B cell (primary cell): Measurements from ENCODE around the gene SAXO1. TPM values are rescaled to one million over a fixed set of nuclear protein-coding genes. Genes with fewer than 3 reads are reported as not detected.

Experiments used
- ATAC-seq: fragments of 200-7000 bp; cut with Tn5 transposase; one replicate; pipeline ENCODE4 v1.10.0; 2021; ENCODE audit warnings: low read depth, mild to moderate bottlenecking, moderate number of reproducible peaks, moderate library complexity
- CTCF ChIA-PET: fragments of 350-600 bp; sonication (Branson Sonifier 250); formaldehyde crosslinking; loops from one replicate; lab custom pipeline; 2021; ENCODE audit warnings: antibody characterized with exemption, inconsistent platforms; lab: Charles Lee
- POLR2A ChIA-PET: fragments of 350-600 bp; sonication (Branson Sonifier 250); formaldehyde crosslinking; loops from one replicate; lab custom pipeline; 2021; ENCODE audit warnings: antibody characterized with exemption; lab: Charles Lee
- DNase-seq: peaks from one replicate; pipeline ENCODE4 v3.0.0; 2013
- H2AFZ ChIP-seq: 2 replicates; pipeline ENCODE4 v1.6.1; 2012; ENCODE audit warnings: mild to moderate bottlenecking, low read depth, low read length; ENCODE audit not compliant: insufficient read depth, poor library complexity, severe bottlenecking
- H3K27ac ChIP-seq, 2 donors: 1 replicate in 1 of 2; 2 replicates in 1 of 2; pipeline ENCODE4 v1.5.1; 2012 to 2013; ENCODE audit warnings: low read length in 2 of 2, mild to moderate bottlenecking in 2 of 2, moderate library complexity in 1 of 2
- H3K27me3 ChIP-seq, 4 experiments: fragments of 200-600 bp in 1 of 4; sonication (generic) in 1 of 4; replicated peaks in 1 of 4; 1 replicate in 2 of 4; 2 replicates in 2 of 4; pipeline versions ENCODE4 v1.6.1 to v1.7.0; 2013 to 2016; ENCODE audit warnings: low read length in 3 of 4, mild to moderate bottlenecking in 2 of 4, mixed read lengths in 1 of 4, moderate library complexity in 1 of 4; ENCODE audit not compliant: insufficient read depth in 4 of 4, control insufficient read depth in 3 of 4; ENCODE audit errors: control extremely low read depth in 1 of 4
- H3K36me3 ChIP-seq, 2 experiments: replicated peaks in 1 of 2; 1 replicate in 1 of 2; 2 replicates in 1 of 2; pipeline versions ENCODE4 v1.6.1 to v1.7.1; 2013; ENCODE audit warnings: low read length in 1 of 2; ENCODE audit not compliant: insufficient read depth in 2 of 2, control insufficient read depth in 1 of 2; ENCODE audit errors: control extremely low read depth in 1 of 2, extremely low read depth in 1 of 2
- H3K4me1 ChIP-seq, 2 donors: fragments of 200-600 bp in 1 of 2; sonication (generic) in 1 of 2; 1 replicate in 1 of 2; 2 replicates in 1 of 2; pipeline versions ENCODE4 v1.5.1 to v1.6.1; 2013 to 2017; ENCODE audit warnings: low read length in 2 of 2; ENCODE audit not compliant: control insufficient read depth in 2 of 2, insufficient read depth in 2 of 2
- H3K4me2 ChIP-seq: replicated peaks from 2 replicates; pipeline ENCODE3; 2012; ENCODE audit warnings: mild to moderate bottlenecking, low read depth, low read length; ENCODE audit not compliant: poor library complexity, severe bottlenecking
- H3K4me3 ChIP-seq, 5 experiments: fragments of 200-600 bp in 1 of 5; sonication (generic) in 1 of 5; 1 replicate in 3 of 5; 2 replicates in 2 of 5; pipeline versions ENCODE4 v1.5.1 to v1.7.0; 2011 to 2016; ENCODE audit warnings: low read length in 4 of 5, mild to moderate bottlenecking in 4 of 5, low read depth in 2 of 5, control low read depth in 1 of 5, moderate library complexity in 1 of 5; ENCODE audit not compliant: insufficient read depth in 1 of 5; ENCODE audit errors: control extremely low read depth in 1 of 5, extremely low read depth in 1 of 5
- H3K79me2 ChIP-seq: fragments of 200-600 bp; sonication (generic); one replicate; pipeline ENCODE4 v1.6.0; 2016; ENCODE audit warnings: low read length; ENCODE audit not compliant: control insufficient read depth, insufficient read depth
- H3K9ac ChIP-seq: fragments of 200-600 bp; sonication (generic); 2 replicates; pipeline ENCODE4 v1.6.1; 2017; ENCODE audit warnings: mild to moderate bottlenecking, low read length, moderate library complexity
- H3K9me3 ChIP-seq, 3 donors: one replicate each; pipeline versions ENCODE4 v1.6.1 to v1.7.1; 2013; ENCODE audit warnings: low read length in 2 of 3; ENCODE audit not compliant: control insufficient read depth in 2 of 3, insufficient read depth in 1 of 3; ENCODE audit errors: control extremely low read depth in 1 of 3
- H4K20me1 ChIP-seq: 2 replicates; pipeline ENCODE4 v1.6.0; 2012; ENCODE audit warnings: mild to moderate bottlenecking, low read length; ENCODE audit not compliant: insufficient read depth, control insufficient read depth, poor library complexity, severe bottlenecking
- H3K27ac Mint-ChIP-seq: one replicate; pipeline ENCODE4 v1.8.0; 2021; ENCODE audit warnings: mixed read lengths
- H3K27me3 Mint-ChIP-seq: one replicate; pipeline ENCODE4 v1.8.0; 2021; ENCODE audit warnings: mixed read lengths
- H3K4me1 Mint-ChIP-seq: one replicate; pipeline ENCODE4 v1.8.0; 2021; ENCODE audit warnings: mixed read lengths
- H3K4me3 Mint-ChIP-seq: one replicate; pipeline ENCODE4 v1.8.0; 2021; ENCODE audit warnings: mixed read lengths
- H3K9me3 Mint-ChIP-seq: one replicate; pipeline ENCODE4 v1.8.0; 2022; ENCODE audit warnings: mixed read lengths; ENCODE audit not compliant: insufficient read depth
- EZH2 ChIP-seq: IDR thresholded peaks from 2 replicates; pipeline ENCODE4 v1.6.1; 2012; ENCODE audit warnings: borderline replicate concordance, low read depth, mild to moderate bottlenecking, moderate library complexity, low read length; ENCODE audit not compliant: insufficient read depth, poor library complexity, severe bottlenecking
- WGBS: methylation state at CpG from one replicate; pipeline ENCODE4 v1.1.5; 2013; ENCODE audit warnings: missing lambda C conversion rate; ENCODE audit not compliant: insufficient coverage; 5-methylcytosine and 5-hydroxymethylcytosine counted together
- intact Hi-C: fragments of 100-400 bp; cut with micrococcal nuclease; formaldehyde crosslinking; loops from one replicate; pipeline ENCODE4 v1.10.0; 2022
- polyA plus RNA-seq: library from polyadenylated mRNA; depleted of rRNA; stranded (reverse); fragments of >200 nt; gene quantifications from 2 replicates; pipeline ENCODE4 v1.2.3, GENCODE V29; 2012
- total RNA-seq, 2 donors: library from RNA; stranded (reverse); fragments of 120-200 nt in 1 of 2; gene quantifications; 1 replicate in 1 of 2; 2 replicates in 1 of 2; pipeline versions ENCODE4 v1.2.3 to v1.2.4, GENCODE V29; 2013 to 2022
- TF ChIP-seq, protein P1 (sequence below): fragments of 200-600 bp; IDR thresholded peaks from one replicate; pipeline ENCODE4 v1.8.0; 2022; ENCODE audit warnings: antibody characterized with exemption, mild to moderate bottlenecking

Gene SAXO1
- total and polyA plus RNA-seq, 2 donors (not counting 1 experiment from before 2014, with no cell fraction given): 0.01 TPM; not detected in 1

DNA sequence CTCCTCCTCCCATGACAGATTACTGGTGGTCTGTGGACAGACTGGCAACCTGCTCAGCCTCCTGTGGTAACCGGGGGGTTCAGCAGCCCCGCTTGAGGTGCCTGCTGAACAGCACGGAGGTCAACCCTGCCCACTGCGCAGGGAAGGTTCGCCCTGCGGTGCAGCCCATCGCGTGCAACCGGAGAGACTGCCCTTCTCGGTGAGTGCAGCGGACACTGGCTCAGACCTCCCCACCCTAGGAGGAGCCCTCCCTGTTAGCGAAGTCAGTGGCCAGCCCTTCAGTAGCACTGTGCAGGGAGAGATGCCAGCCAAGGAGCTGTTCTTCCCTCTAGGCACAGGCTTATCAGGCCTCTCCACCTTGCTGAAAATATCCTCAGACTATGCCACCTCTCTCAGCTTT is 143.5 kb downstream of the SAXO1 start:
- DNase-seq (no peak), ATAC-seq (no peak)
- no peaks in the 10 kb centered on the region for H3K4me1 Mint-ChIP-seq
- Histone ChIP-seq H3K9ac (no peak overlapping the region), H3K4me3 (no peak overlapping the region), H3K9me3 (peaks cover 0 to 6% (median 0%) of the 10 kb centered on the region in 3 donors), H3K4me1 (no peaks in the 10 kb centered on the region), H2AFZ (no peak overlapping the region), H3K27me3 (no peaks in the 10 kb centered on the region), H3K79me2 (no peaks in the 10 kb centered on the region), H4K20me1 (no peaks in the 10 kb centered on the region), H3K27ac (no peak overlapping the region), H3K36me3 (no peaks in the 10 kb centered on the region), H3K4me2 (no peak overlapping the region)
- ChIA-PET POLR2A (no interaction called here), CTCF (no interaction called here)
- TF ChIP-seq, protein P1, sequence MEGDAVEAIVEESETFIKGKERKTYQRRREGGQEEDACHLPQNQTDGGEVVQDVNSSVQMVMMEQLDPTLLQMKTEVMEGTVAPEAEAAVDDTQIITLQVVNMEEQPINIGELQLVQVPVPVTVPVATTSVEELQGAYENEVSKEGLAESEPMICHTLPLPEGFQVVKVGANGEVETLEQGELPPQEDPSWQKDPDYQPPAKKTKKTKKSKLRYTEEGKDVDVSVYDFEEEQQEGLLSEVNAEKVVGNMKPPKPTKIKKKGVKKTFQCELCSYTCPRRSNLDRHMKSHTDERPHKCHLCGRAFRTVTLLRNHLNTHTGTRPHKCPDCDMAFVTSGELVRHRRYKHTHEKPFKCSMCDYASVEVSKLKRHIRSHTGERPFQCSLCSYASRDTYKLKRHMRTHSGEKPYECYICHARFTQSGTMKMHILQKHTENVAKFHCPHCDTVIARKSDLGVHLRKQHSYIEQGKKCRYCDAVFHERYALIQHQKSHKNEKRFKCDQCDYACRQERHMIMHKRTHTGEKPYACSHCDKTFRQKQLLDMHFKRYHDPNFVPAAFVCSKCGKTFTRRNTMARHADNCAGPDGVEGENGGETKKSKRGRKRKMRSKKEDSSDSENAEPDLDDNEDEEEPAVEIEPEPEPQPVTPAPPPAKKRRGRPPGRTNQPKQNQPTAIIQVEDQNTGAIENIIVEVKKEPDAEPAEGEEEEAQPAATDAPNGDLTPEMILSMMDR: no peak
- TF ChIP-seq EZH2: no peak
- H3K4me3 Mint-ChIP-seq: no peak overlapping the region
- intact Hi-C loops: no loop called here
- no peak overlapping the region for H3K27ac Mint-ChIP-seq
- H3K27me3 Mint-ChIP-seq: peaks cover 10% of the 10 kb centered on the region
- WGBS: 98% methylated on average over 11 of the region's 12 CpGs
- H3K9me3 Mint-ChIP-seq: peaks cover under 1% of the 10 kb centered on the region

DNA sequence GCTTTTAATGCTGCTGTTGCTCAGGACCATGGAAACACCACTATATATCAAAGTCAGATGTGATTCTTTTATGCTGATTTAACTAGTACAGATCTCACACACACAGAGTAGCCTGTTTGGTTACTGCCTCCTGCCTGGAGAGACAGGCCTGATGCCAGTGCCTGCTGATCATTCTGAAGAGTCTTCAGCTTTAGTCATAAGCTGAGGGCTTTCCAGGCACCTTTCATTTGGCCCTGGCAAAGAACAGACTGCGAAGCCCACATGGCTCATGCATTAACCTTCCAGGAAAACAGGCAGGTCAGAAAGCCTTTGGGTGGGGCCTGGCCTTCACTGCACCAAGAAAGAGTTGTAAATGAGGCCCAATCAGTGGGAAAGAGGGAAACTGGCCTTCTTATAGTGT is 144.7 kb downstream of the SAXO1 start:
- H2AFZ ChIP-seq: no peak overlapping the region
- H3K4me2 ChIP-seq: no peak overlapping the region
- no peak overlapping the region for H3K4me3 ChIP-seq
- H3K9me3 ChIP-seq: peaks cover 0 to 6% (median 0%) of the 10 kb centered on the region in 3 donors
- H3K4me1 ChIP-seq: no peaks in the 10 kb centered on the region
- TF ChIP-seq, protein P1: no peak
- TF ChIP-seq EZH2: no peak
- intact Hi-C loops: no loop called here
- no peaks in the 10 kb centered on the region for H3K27me3 ChIP-seq
- no peaks in the 10 kb centered on the region for H4K20me1 ChIP-seq
- H3K36me3 ChIP-seq: no peaks in the 10 kb centered on the region
- no peak overlapping the region for H3K9ac ChIP-seq
- ATAC-seq: no peak
- H3K4me3 Mint-ChIP-seq: no peak overlapping the region
- CTCF ChIA-PET: no interaction called here
- no peak overlapping the region for H3K27ac Mint-ChIP-seq
- H3K4me1 Mint-ChIP-seq: no peaks in the 10 kb centered on the region
- H3K27me3 Mint-ChIP-seq: peaks cover 12% of the 10 kb centered on the region
- peaks cover 3% of the 10 kb centered on the region for H3K9me3 Mint-ChIP-seq
- WGBS: 100% methylated on average over 1 of the region's 1 CpG
- no peaks in the 10 kb centered on the region for H3K79me2 ChIP-seq
- POLR2A ChIA-PET: no interaction called here
- no peak for DNase-seq
- no peak overlapping the region for H3K27ac ChIP-seq
